HG02798 (cell line): ENCODE data around the gene GDF15.

Experiments used
- ATAC-seq: cut with Tn5 transposase; IDR thresholded peaks from one replicate; pipeline ENCODE4 v1.9.1; 2021; ENCODE audit warnings: mild to moderate bottlenecking; ENCODE audit not compliant: unreplicated experiment, poor library complexity

Gene GDF15

GRCh38 chr19:18428173-18428786 lies 42.3 kb downstream of the GDF15 start:
- no peak for ATAC-seq

GRCh38 chr19:18428787-18429674 lies 43.1 kb downstream of the GDF15 start:
- ATAC-seq, result peak; percentile 66

- ATAC-seq, result no peak
Measured at GRCh38 chr19:18429717-18430416, 43.9 kb downstream of the GDF15 start.

- ATAC-seq, result no peak
Measured at GRCh38 chr19:18430417-18431144, 44.6 kb downstream of the GDF15 start.

GRCh38 chr19:18431351-18432197 lies 45.6 kb downstream of the GDF15 start:
- no peak for ATAC-seq

GRCh38 chr19:18432275-18433014 lies 46.5 kb downstream of the GDF15 start:
- ATAC-seq, result no peak

GRCh38 chr19:18433015-18433691 lies 47.2 kb downstream of the GDF15 start:
- ATAC-seq, result peak; percentile 25

GRCh38 chr19:18433735-18434398 lies 47.9 kb downstream of the GDF15 start:
- ATAC-seq, result no peak

GRCh38 chr19:18434411-18435175 lies 48.6 kb downstream of the GDF15 start:
- no peak for ATAC-seq

GRCh38 chr19:18435178-18435841 lies 49.4 kb downstream of the GDF15 start:
- ATAC-seq, result no peak

- no peak for ATAC-seq
Measured at GRCh38 chr19:18435842-18436670, 50.1 kb downstream of the GDF15 start.

GRCh38 chr19:18436671-18437490 lies 50.9 kb downstream of the GDF15 start:
- ATAC-seq, result peak; percentile 55

- no peak for ATAC-seq
Measured at GRCh38 chr19:18437491-18438330, 51.8 kb downstream of the GDF15 start, which contains the start of gene ISYNA1. TSS of gene ISYNA1 (minus strand) at chr19:18438133. CDS start at chr19:18437979, 154 bp downstream.
